Measurements from ENCODE around the gene DRAM1.

DRAM1 gene

GRCh38 chr12:101941306-101942249, 64.2 kb downstream of the DRAM1 start:
- DNase-seq (ENCODE audit: low spot score) = no peak

GRCh38 chr12:101942250-101942605, 64.8 kb downstream of the DRAM1 start:
- DNase-seq (ENCODE audit: low spot score) = no peak

DNA sequence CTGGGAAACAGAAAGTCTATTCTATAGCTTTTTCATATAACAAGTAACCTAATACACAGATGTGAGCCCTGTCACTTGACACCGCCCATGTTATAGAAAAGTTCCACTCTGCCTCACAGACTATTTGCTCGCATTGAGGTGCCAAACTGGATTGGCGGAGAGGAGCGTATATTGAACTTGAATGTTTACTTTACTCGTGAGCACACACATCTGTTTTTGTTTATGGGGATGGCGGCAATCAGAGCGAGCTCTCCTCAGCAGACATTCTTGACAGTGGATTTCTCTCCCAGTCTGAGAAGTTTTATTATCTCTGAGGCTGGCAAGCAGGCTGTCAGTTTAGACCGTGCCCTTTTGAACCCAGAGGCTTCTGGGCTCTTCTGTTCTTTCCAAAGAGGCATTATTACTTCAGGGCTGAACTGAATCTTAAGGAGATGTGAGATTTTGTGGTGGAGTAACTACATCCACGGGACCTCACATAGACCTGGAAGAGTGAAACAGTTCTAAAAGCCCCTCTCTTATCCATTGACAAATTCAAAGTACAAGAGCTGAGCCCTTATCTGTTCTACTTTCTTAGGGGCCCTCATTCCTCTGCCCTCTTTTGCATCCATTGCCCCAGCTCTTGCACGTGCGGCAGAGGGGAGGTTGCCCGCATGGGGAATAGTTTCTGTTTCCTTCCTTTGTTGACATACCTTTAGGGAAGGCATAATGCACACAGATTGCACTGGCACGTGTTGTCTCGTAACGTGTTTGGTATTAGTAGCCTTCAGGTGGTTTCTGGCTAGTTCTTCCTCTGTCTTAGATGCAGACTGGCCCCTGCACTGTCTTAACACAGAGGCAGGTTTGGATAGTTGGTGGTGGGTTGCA, 68.2 kb downstream of the DRAM1 start:
- no peak for DNase-seq (ENCODE audit: low spot score)

GRCh38 chr12:101946233-101946611, 68.8 kb downstream of the DRAM1 start:
- no peak for DNase-seq (ENCODE audit: low spot score)

DNA sequence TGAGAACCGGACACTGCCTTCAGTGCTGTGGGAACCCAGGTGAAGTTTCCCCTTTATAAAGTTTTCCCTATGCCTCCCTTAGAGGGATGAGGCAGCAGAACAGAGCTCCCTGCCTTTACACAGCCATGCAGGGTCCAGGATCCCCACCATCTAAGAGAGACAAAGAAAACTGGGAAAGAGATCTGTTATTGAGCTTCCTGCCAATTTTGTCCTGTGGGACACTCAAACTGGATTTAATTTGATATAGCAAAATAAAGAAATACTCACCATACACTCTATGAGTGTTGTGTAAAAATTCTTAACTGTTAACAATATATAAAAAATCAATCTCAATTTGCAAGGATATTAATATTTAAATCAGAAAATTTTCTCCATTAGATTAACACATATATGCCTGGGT, 69.9 kb downstream of the DRAM1 start:
- DNase-seq (ENCODE audit: low spot score) = no peak

DNA sequence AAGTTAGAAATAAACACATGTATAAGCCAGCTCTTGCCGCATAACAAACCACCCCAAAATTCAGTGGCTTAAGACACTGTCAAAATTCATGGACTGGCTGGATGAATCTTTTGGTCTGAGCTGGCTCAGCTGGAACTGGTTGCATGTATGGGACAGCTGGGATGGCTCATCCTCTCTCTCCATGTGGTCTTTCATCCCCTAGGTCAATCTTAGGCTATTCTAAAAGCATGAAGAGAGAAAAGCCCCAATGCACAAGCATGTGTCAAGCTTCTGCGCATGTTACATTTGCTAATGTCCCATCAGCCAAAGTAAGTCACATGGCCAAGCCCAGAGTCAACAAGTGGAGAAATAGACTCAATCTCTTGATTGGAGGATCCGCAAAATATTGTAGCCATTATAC, 71.0 kb downstream of the DRAM1 start:
- no peak for DNase-seq (ENCODE audit: low spot score)

DNA sequence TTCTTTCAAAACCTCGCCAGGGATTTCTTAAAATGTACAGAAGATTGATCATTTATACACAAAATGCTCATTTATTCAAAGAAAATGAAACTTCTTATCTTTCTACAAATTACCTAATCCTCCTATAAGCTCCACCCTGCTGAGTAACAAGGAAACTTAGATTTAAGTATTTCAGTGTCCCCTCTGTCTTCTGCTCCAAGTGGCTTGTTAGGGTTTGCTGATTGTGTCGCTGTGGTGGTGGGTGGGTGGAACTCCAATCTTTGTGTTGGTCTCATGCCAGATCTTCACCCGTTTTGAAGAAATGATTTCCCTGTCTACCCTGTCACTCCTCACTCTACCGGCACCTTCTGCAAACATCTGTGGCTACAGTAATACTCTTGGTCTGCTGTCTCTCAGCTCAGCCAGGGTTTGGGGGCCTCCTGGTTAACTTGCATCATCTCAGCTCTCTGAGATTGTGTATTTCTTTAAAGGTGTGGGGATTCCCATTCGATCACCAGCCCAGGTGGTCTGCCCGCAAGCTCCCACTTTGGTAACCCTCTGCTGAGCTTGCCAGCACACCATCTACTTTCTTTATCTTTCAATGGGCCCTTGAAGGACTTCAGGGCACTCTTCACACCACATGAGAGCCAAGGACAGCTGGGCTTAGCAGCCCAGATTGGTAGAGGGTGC, 73.8 kb downstream of the DRAM1 start:
- DNase-seq (ENCODE audit: low spot score) = no peak

DNA sequence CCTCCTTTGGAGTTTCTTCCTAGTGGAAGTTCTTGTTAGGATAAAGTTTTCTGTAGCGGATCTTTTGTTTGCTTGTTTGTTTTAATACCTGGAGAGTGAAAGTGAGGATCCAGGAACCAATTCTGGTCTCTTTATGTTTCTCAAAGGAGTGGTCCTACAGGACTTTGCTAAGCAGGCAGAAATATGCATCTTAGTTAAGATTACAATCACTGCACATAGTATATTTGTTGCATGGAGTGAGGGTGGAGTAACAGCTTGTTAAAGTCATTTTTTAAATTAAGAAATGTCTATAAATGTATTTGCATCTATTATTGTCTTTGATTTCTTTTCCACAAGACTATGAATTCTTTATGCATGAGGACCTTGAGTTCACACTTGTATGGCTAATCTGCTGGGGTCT, 76.7 kb downstream of the DRAM1 start:
- DNase-seq (ENCODE audit: low spot score) = no peak

DNA sequence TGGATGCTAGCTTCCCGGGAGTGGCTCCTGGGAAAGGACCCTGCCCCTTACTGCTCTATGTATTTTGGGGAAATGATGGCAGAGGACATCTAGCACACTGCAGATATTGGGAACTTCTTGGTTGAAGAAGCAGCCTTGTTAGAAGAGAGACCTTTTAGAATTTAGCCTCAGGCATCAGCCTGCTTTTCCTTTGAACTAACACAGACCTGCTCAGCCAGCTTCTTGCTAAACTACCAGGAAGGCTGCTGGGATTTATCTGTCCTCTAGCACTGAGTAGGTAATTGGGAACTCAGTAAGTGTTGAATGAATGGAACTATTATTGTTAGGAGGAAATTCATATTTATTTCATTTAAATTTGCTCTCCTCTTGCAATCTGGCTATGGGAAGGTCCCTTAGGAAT, 77.3 kb downstream of the DRAM1 start:
- no peak for DNase-seq (ENCODE audit: low spot score)

- DNase-seq (ENCODE audit: low spot score) = no peak
These were observed 80.0 kb downstream of the DRAM1 start for GRCh38 chr12:101957252-101957959.

- no peak for DNase-seq (ENCODE audit: low spot score)
These were observed 82.2 kb downstream of the DRAM1 start for GRCh38 chr12:101959607-101960006.

GRCh38 chr12:101962486-101962885, 85.1 kb downstream of the DRAM1 start:
- DNase-seq (ENCODE audit: low spot score) = no peak

GRCh38 chr12:101963697-101964096, 86.3 kb downstream of the DRAM1 start:
- DNase-seq (ENCODE audit: low spot score) = no peak

GRCh38 chr12:101966496-101966895, 89.1 kb downstream of the DRAM1 start:
- DNase-seq (ENCODE audit: low spot score) = no peak

DNA sequence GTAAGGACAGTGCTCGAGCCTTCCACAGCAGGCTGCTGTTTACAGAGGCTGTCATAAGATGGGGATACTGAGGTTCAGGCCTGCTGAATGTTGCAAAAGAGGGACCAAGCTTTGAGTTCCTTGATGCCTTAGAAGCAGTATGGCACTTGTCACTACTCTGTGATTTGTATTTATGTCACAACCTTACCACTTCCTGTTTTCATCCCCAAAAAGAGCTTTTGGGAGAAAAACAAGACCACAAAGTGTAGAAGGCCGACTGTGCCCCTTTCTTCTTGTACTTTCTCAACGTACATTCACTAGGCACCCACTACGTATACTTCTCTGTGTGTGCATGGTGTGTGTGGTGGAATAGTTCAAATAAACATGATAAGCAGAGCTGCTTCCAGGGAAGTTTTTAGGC, 90.1 kb downstream of the DRAM1 start:
- DNase-seq (ENCODE audit: low spot score) = no peak

DNA sequence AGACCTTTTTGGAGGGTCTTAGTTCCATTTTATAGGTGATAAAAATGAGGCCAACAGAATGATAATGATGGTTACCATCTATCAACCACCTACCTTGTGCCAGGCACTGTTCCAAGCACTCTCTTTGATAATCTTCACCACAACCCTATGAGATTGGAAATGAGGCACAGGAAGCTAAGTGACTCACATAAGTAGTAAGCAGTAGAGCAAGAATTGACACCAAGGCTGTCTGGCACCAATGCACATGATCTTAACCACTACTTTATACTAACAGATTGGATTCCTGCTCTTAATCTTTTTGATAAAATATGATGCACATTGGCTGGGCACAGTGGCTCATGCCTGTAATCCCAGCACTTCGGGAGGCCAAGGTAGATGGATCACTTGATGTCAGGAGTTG, 91.4 kb downstream of the DRAM1 start:
- peak; percentile 4 for DNase-seq (ENCODE audit: low spot score)

Measured in CD4-positive, alpha-beta T cell treated with Interleukin-2 at 100 ng/mL for 4 hours (primary cell).